Activated T-cell treated with anti-CD3 and anti-CD28 coated beads for 48 hours (primary cell): ENCODE results near the gene SPOCK1.

Source experiments
- DNase-seq: peaks from one replicate; pipeline ENCODE4 v3.0.0-alpha.2; 2020; ENCODE audit warnings: low read depth

Gene SPOCK1

GRCh38 chr5:137325721-137326120 lies 173.4 kb downstream of the SPOCK1 start:
- DNase-seq = no peak

GRCh38 chr5:137320056-137321045 lies 178.8 kb downstream of the SPOCK1 start:
- no peak for DNase-seq

GRCh38 chr5:137318027-137318426 lies 181.1 kb downstream of the SPOCK1 start:
- DNase-seq = no peak

GRCh38 chr5:137316346-137316736 lies 182.8 kb downstream of the SPOCK1 start:
- DNase-seq = no peak

GRCh38 chr5:137315534-137316345 lies 183.4 kb downstream of the SPOCK1 start:
- no peak for DNase-seq

- DNase-seq = no peak
These were observed 184.0 kb downstream of the SPOCK1 start for GRCh38 chr5:137315109-137315508.

- DNase-seq = no peak
These were observed 185.5 kb downstream of the SPOCK1 start for GRCh38 chr5:137313526-137314175.

- DNase-seq = no peak
These were observed 187.1 kb downstream of the SPOCK1 start for GRCh38 chr5:137312011-137312410.

GRCh38 chr5:137310051-137310730 lies 188.9 kb downstream of the SPOCK1 start:
- no peak for DNase-seq

- no peak for DNase-seq
These were observed 189.8 kb downstream of the SPOCK1 start for GRCh38 chr5:137309290-137309689.

- DNase-seq = no peak
These were observed 190.8 kb downstream of the SPOCK1 start for GRCh38 chr5:137308311-137308710.

GRCh38 chr5:137306903-137307302 lies 192.2 kb downstream of the SPOCK1 start:
- no peak for DNase-seq

GRCh38 chr5:137305971-137306602 lies 193.0 kb downstream of the SPOCK1 start:
- no peak for DNase-seq

- DNase-seq = no peak
These were observed 194.8 kb downstream of the SPOCK1 start for GRCh38 chr5:137304226-137304874.

- DNase-seq = no peak
These were observed 195.6 kb downstream of the SPOCK1 start for GRCh38 chr5:137303509-137303908.

GRCh38 chr5:137300411-137301240 lies 198.5 kb downstream of the SPOCK1 start:
- DNase-seq = no peak

GRCh38 chr5:137296213-137296781 lies 202.8 kb downstream of the SPOCK1 start:
- no peak for DNase-seq

GRCh38 chr5:137294604-137295003 lies 204.5 kb downstream of the SPOCK1 start:
- DNase-seq = no peak

GRCh38 chr5:137292461-137293027 lies 206.6 kb downstream of the SPOCK1 start:
- no peak for DNase-seq
